Non-pigmented ciliary epithelial cell (primary cell): ENCODE measurements around the gene TNXB.
"Not testable (repeated sequence)": the region's sequence is repeated elsewhere in the genome, so short reads cannot be mapped to it uniquely, and the experiment has no call there.

Experiments
- DNase-seq: peaks from one replicate; pipeline ENCODE4 v3.0.0-alpha.2; 2010; ENCODE audit warnings: low read depth

The TNXB gene

DNA sequence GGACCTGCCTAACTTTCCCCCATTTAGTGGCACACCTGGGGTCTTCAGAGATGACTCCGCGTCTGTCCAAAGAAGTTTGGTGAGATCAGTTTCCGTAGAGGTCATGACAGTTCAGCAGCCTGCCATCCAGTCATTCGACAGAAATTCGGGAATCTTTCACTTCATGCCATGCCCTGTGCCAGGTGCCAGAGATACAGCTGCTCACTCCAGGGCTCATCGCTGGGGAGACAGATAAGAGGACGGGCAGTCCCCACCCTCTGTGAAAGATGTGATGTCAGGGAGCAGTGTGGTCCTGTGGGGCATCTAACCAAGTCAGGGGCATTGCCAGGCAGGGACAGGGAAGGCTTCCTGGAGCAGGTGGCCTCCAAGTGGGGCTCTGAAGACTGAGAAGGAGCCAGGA lies 105.8 kb downstream of the TNXB start:
- DNase-seq = not testable (repeated sequence)

DNA sequence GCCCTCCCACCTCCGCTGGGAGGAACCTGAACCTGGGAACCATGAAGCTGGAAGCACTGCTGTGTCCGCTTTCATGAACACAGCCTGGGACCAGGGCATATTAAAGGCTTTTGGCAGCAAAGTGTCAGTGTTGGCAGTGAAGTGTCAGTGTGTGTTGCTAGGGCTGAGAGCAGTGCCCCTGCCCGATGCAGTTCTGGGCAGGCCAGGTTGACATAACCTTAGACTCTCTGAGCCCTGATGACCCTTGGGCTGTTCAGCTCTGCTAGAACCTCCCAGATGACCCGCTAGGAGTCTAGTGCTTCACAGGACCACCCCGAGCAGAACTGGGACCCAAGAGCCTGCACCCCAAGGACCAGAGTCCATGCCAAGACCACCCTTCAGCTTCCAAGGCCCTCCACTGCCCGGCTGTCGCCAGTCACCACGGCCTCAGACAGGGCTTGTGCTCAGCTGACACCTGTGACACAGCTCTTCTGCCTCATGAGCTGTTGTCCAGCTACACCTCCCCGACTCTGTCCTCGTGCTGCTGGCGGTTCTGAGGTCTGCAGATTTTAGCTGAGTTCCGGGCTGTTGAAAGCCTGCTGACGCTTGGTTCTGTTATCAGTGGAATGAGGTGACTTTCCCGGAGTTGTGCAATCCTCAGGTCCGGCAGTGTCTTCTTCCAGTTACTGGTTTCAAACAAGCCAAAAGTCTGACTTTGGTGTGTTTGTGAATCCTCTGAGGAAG lies 106.4 kb downstream of the TNXB start:
- DNase-seq = not testable (repeated sequence)

GRCh38 chr6:31996385-31996784 lies 112.8 kb downstream of the TNXB start:
- DNase-seq = not testable (repeated sequence)

DNA sequence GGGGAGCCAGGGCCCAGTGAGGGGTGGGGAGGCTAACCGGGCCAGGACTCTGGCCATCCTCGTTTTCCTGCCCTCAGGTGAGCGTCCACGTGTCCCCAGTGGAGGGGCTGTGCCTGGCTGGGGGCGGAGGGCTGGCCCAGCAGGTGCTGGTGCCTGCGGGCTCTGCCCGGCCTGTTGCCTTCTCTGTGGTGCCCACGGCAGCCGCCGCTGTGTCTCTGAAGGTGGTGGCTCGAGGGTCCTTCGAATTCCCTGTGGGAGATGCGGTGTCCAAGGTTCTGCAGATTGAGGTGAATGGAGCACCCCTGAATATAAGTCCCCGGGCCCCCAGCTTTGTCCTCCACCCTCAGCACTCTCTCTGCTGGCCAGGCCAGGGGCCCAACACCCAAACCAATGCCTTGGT lies 114.7 kb downstream of the TNXB start:
- not testable (repeated sequence) for DNase-seq
